MCF 10A (cell line): Measurements from ENCODE around the gene TMEM150B. TPM values are rescaled to one million over a fixed set of nuclear protein-coding genes. Genes with fewer than 3 reads are reported as not detected.
A peak's percentile ranks its signal among the peaks of the same experiment; 100 is the strongest.

Source experiments
- BruUV-seq: library from RNA; stranded (reverse); fragments of 400-500 nt; replicated peaks from 2 replicates; lab custom pipeline; 2021; lab: Mats Ljungman, UMichigan
- CTCF ChIA-PET: fragments of 300-600 bp; sonication (Branson Sonifier 250); formaldehyde crosslinking; extraction: SDS; loops from one replicate; lab custom pipeline; 2021; ENCODE audit warnings: antibody characterized with exemption, inconsistent platforms; lab: Yijun Ruan, JAX
- POLR2A ChIA-PET: fragments of 300-600, 350-650 bp; sonication (Branson Sonifier 250); formaldehyde crosslinking; extraction: SDS; loops from one replicate; lab custom pipeline; 2020; ENCODE audit warnings: antibody characterized with exemption, inconsistent platforms; lab: Yijun Ruan, JAX
- DNase-seq: peaks from one replicate; pipeline ENCODE4 v3.0.0-alpha.2; 2018; ENCODE audit not compliant: unreplicated experiment
- H3K27ac Mint-ChIP-seq: one replicate; pipeline ENCODE4 v1.8.0; 2022; ENCODE audit warnings: mild to moderate bottlenecking, low read depth, mixed read lengths; ENCODE audit not compliant: unreplicated experiment
- H3K27me3 Mint-ChIP-seq: one replicate; pipeline ENCODE4 v1.8.0; 2022; ENCODE audit warnings: mixed read lengths; ENCODE audit not compliant: insufficient read depth, unreplicated experiment
- H3K36me3 Mint-ChIP-seq: one replicate; pipeline ENCODE4 v1.8.0; 2022; ENCODE audit warnings: mild to moderate bottlenecking, moderate library complexity, mixed read lengths; ENCODE audit not compliant: insufficient read depth, unreplicated experiment
- H3K4me1 Mint-ChIP-seq: one replicate; pipeline ENCODE4 v1.8.0; 2022; ENCODE audit warnings: mixed read lengths; ENCODE audit not compliant: insufficient read depth, unreplicated experiment
- H3K4me3 Mint-ChIP-seq: one replicate; pipeline ENCODE4 v1.8.0; 2022; ENCODE audit warnings: mild to moderate bottlenecking, moderate library complexity, mixed read lengths; ENCODE audit not compliant: unreplicated experiment
- H3K9me3 Mint-ChIP-seq: one replicate; pipeline ENCODE4 v1.8.0; 2022; ENCODE audit warnings: mixed read lengths; ENCODE audit not compliant: unreplicated experiment
- intact Hi-C: fragments of 100-400 bp; cut with micrococcal nuclease; formaldehyde crosslinking; loops from 2 replicates; pipeline ENCODE4 v1.14.1; 2022
- total RNA-seq: library from RNA; stranded (reverse); gene quantifications from 2 replicates; pipeline ENCODE4 v1.2.3, GENCODE V29; 2022
- TF ChIP-seq, protein P1 (sequence below): fragments of 200-600 bp; IDR thresholded peaks from one replicate; pipeline ENCODE4 v1.8.0; 2022; ENCODE audit warnings: antibody characterized with exemption, mild to moderate bottlenecking; ENCODE audit not compliant: unreplicated experiment

The TMEM150B gene
- total RNA-seq, 1 experiment from 2014 or later, result not detected

GRCh38 chr19:55344444-55344843 lies 19.3 kb upstream of the TMEM150B start:
- H3K36me3 Mint-ChIP-seq, result peaks cover 41% of the 10 kb centered on the region
- H3K4me3 Mint-ChIP-seq, result peak overlapping the region; percentile 25
- peak overlapping the region; percentile 87 for H3K27ac Mint-ChIP-seq
- CTCF ChIA-PET, result interaction anchor here (1.1 kb wide), 1 partner anchor 184 kb away, joined by 4 read pairs; no protein-coding TSS in a partner anchor
- no peaks in the 10 kb centered on the region for H3K27me3 Mint-ChIP-seq
- POLR2A ChIA-PET, result interaction anchor here (0.6 to 2.9 kb wide), 6 partner anchors 11 to 122 kb away, joined by 3 to 18 read pairs (median 4); partner anchors contain the start of gene TMEM238
- intact Hi-C loops, result no loop called here
- TF ChIP-seq, protein P1, sequence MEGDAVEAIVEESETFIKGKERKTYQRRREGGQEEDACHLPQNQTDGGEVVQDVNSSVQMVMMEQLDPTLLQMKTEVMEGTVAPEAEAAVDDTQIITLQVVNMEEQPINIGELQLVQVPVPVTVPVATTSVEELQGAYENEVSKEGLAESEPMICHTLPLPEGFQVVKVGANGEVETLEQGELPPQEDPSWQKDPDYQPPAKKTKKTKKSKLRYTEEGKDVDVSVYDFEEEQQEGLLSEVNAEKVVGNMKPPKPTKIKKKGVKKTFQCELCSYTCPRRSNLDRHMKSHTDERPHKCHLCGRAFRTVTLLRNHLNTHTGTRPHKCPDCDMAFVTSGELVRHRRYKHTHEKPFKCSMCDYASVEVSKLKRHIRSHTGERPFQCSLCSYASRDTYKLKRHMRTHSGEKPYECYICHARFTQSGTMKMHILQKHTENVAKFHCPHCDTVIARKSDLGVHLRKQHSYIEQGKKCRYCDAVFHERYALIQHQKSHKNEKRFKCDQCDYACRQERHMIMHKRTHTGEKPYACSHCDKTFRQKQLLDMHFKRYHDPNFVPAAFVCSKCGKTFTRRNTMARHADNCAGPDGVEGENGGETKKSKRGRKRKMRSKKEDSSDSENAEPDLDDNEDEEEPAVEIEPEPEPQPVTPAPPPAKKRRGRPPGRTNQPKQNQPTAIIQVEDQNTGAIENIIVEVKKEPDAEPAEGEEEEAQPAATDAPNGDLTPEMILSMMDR, result no peak
- BruUV-seq, result no TSS peak
- peak; percentile 87 for DNase-seq
- peaks cover 21% of the 10 kb centered on the region for H3K4me1 Mint-ChIP-seq
- no peaks in the 10 kb centered on the region for H3K9me3 Mint-ChIP-seq

DNA sequence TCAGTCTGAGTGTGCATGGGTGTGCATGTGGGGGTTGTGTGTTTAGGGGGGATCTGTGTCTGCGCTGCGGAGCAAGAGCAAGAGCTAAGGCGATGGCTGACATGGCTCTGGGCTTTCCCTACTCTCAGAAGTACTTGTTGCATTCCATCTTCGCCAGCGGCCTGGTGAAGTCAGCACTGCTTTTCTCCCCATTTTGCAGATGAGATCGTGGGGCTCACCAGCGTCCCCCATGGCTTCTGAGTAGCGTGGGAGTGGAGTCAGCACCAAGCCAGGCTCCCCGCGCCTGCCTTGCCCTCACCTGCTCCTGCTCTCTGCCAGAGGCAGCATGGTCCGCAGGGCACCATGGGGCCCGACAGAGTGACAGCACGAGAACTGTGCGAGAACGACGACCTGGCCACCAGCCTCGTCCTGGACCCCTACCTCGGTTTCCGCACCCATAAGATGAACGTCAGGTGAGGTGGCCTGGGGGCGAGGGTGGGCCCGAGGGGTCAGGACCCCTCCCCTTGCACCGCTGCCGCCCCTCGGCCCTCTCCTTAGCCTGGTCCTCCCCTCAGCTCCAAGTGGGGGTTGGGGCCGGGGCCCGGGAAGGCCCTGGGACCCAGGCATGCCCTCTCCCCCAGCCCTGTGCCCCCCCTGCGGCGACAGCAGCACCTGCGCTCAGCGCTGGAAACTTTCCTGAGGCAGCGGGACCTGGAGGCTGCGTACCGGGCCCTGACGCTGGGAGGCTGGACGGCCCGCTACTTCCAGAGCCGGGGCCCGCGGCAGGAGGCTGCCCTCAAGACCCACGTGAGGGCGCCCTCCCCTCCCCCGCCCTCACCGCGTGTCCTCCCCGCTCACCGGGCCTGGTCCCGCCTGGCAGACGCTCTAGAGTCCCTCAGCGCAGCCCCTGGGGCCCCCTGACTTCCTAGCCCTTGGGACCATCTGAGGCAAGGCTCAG lies 16.7 kb upstream of the TMEM150B start:
- Mint-ChIP-seq H3K27me3 (no peaks in the 10 kb centered on the region), H3K27ac (no peak overlapping the region), H3K4me1 (peaks cover 31% of the 10 kb centered on the region), H3K4me3 (peak overlapping the region; percentile 80), H3K36me3 (peaks cover 43% of the 10 kb centered on the region), H3K9me3 (no peaks in the 10 kb centered on the region)
- TF ChIP-seq, protein P1, result no peak
- ChIA-PET POLR2A (interaction anchor here (0.6 kb wide), 1 partner anchor 322 kb away, joined by 4 read pairs; no protein-coding TSS in a partner anchor), CTCF (interaction anchor here (0.9 kb wide), 1 partner anchor 49 kb away, joined by 4 read pairs; no protein-coding TSS in a partner anchor)
- no peak for DNase-seq
- intact Hi-C loops, result no loop called here
- no TSS peak for BruUV-seq

DNA sequence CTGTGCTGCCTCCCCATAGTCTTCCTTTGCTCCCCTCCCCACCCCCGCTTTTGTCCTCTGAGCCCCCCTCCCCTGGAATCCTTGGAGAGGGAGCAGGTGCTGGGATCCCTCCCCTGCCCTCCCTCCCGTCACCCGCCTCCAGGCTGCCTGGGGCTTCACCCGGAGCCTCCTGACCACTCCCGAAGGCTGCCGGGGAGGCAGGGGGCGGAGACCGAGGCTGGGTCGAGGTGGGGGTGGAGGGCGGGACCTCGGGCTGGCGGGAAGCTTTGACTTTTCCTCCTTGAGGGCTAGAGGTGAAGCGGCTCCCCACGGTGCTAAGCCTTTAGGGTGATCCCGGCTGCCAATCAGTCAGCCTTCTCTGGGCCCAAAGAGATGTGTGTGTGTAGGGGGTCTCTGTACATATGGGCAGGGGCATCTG lies 16.0 kb upstream of the TMEM150B start:
- TF ChIP-seq, protein P1, result no peak
- DNase-seq, result peak; percentile 66
- ChIA-PET CTCF (no interaction called here), POLR2A (interaction anchor here (0.7 to 1.0 kb wide), 4 partner anchors 18 to 82 kb away, joined by 3 to 4 read pairs (median 3); partner anchors contain the start of genes IL11, PPP6R1 and TMEM190)
- Mint-ChIP-seq H3K4me1 (peaks cover 38% of the 10 kb centered on the region), H3K36me3 (peaks cover 43% of the 10 kb centered on the region), H3K27ac (peak overlapping the region; percentile 100), H3K9me3 (no peaks in the 10 kb centered on the region), H3K27me3 (no peaks in the 10 kb centered on the region), H3K4me3 (peak overlapping the region; percentile 80)
- intact Hi-C loops, result no loop called here
- no TSS peak for BruUV-seq

DNA sequence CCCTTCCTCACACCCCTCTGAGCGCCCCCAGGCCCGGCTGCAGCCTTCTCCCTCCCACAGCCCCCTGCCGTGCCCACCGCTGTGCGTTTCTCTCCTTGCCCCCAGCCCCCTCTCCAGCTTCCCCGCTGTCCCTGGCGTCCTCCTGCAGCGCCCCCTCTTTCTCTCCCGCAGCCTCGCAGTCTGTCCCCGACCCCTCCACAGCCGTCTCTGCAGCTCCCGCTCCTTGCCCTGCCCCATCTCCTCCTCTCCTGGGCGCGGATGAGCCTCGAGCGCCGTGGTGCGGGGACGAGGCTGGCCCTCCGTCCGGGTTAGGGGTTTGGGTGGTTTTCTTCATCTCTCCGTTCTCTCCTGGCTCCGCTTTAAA lies 15.6 kb upstream of the TMEM150B start:
- no peak for DNase-seq
- peaks cover 38% of the 10 kb centered on the region for H3K36me3 Mint-ChIP-seq
- no TSS peak for BruUV-seq
- peak overlapping the region; percentile 100 for H3K27ac Mint-ChIP-seq
- H3K4me3 Mint-ChIP-seq, result peak overlapping the region; percentile 80
- ChIA-PET CTCF (interaction anchor here (0.6 kb wide), 1 partner anchor 8 kb away, joined by 8 read pairs; no protein-coding TSS in a partner anchor), POLR2A (interaction anchor here (0.7 to 1.0 kb wide), 4 partner anchors 18 to 82 kb away, joined by 3 to 4 read pairs (median 3); partner anchors contain the start of genes IL11, PPP6R1 and TMEM190)
- no peaks in the 10 kb centered on the region for H3K27me3 Mint-ChIP-seq
- H3K9me3 Mint-ChIP-seq, result no peaks in the 10 kb centered on the region
- intact Hi-C loops, result no loop called here
- TF ChIP-seq, protein P1, result no peak
- peaks cover 42% of the 10 kb centered on the region for H3K4me1 Mint-ChIP-seq
